Measurements from ENCODE around the gene NBEA.
"Not testable (repeated sequence)": the region's sequence is repeated elsewhere in the genome, so short reads cannot be mapped to it uniquely, and the experiment has no call there.

Gene NBEA

DNA sequence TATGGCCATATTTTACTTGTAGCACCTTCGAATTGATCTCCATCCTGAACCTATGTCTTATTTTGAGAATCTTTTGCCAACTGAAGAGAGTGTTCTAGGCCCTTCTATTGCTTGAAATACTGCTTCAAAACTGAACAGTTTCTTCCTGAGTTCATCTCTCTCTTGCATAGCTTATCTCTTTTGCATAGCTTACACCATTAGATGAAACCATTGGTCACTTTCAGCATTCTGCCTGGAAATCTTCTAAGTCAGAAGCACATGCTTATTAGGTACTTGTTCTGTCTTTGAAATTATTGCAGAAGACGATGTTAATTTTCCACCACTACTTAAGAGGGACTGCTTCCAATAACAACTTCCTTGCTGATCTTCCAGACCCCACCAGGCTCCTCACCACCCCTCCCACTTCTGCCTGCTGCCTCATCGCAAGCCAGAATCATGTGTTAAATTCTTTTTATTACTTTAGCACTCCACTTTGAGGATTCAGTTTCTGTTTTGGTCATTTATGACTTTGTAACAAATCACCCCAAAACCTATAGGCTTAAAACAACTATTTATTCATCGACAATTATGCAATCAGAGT lies 656.8 kb downstream of the NBEA start:
- no peak for DNase-seq

DNA sequence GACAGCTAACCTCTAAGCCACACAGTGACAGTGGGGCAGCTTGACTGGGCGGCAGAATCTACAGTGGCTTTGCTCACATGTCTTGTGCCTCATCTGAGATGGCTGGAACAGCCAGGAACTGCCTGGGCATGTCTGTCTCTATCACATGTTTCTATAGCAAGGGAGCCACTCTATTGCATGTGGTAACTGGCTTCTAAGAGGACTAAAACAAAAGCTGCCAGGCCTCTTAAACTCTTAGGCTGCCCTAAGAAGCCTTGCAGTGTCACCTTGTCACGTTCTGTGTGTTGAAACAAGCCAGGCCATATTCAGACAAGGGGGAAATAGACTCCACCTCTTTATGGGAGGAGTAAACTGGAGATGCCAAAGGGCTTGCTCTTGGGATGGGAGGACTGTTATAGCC lies 657.3 kb downstream of the NBEA start:
- no peak for DNase-seq

DNA sequence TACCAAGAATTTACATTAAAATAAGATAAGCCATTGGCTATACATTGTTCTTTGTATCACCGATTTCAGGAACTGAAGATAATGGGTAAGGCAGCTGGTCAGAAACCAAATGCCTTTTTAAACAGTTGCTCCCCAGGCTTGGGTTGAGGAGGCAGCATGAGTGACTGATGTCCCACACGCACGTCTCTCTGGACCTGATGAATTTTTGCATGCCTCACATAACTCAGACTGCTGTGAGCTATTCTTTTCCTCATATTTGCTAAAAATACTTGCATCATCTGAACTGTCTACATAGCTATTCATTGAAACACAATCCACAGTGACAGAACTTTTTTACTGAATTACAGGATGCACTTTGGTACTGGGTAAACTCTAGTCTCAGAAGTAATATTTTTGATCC lies 658.1 kb downstream of the NBEA start:
- DNase-seq: no peak

DNA sequence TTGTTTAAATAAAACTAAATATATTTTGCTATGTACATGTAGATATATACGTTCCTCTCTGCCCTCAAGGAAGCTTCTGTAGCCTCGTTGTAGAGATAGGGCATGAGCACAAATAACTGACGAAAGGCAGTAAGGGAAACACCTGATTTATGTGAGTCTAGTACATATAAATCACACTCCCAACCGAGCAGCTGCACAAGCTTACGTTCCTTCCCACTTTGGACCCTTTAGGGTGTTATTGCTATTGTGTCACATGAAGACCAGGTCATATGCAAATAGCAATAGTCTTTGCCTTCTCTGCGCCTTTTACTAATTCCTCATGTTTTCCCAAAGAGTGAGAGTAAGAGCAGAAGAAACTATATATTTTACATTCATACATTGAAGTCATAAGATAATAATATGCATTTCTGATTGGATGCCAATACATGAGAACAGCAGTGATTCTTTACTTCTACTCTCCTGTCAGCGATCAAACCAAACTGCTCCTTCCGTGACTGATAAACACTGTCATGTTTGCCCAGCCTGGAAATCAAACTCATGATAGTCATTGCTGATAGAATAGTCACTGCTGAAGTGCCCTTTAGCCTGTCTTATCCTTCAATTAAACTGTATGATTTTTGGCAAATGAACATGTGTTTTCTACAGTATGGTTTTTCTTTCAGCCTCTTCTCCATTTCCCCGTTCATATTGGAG lies 661.7 kb downstream of the NBEA start:
- no peak for DNase-seq

DNA sequence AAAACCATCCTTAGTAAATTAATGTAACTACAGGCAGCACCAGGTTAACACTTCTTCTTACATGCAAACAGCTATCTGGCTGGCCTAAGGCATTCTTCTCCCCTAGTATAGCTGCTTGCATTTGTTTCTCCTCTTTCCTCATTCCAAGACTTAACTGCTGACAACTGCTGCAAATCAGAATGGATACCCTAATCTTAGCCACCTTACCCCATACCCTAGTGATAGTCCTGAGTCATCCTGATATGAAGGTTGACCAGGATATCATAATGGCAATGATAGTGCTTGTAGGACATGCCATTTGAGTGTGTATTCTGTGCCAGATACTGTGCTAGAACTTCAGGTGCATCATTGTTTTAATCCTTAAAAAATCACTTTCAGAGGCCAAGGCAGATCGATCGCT lies 672.6 kb downstream of the NBEA start:
- no peak for DNase-seq

DNA sequence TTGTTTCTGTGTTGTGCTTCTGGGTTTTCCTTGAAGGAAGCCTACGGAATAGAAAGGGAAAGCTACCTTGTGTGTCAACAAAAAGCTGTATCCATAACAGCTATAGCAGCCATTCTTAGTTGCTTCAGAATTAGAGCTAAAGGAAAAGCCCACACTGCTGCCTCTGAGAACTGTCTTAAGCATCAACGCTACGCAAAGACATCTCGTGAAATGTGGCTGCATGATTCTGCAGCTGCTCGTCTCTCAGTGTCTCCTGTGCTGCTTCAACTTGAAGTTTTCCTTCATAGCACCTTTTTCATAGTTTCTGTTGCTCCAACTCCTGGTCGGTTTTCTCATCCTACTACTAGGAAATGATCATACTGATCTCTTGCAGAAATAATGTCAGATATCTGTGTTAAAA lies 675.4 kb downstream of the NBEA start:
- DNase-seq: no peak

DNA sequence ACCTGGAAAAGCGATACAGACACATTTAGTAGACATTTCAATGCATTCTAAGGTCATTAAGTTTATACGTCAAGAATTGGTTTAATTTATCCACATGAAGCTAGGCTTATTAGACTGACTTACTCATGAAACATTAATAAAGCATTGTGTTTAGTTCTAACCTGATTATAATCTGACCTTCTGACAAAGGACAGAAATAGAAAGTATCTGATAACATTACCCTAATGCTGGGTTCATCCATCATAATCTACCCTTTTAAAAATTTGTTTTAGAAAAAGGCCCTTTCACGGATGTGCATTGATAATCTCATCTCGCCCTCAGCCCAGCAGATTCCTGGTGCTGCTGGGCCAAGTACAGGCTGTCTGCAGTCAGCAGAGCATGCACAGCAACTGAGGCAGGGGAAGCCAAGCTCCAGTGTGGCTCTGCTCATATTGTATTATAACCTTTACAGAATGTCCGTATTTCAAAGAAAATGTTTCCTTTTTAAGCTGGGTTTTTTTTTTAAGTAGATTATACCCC lies 676.6 kb downstream of the NBEA start:
- DNase-seq: no peak

DNA sequence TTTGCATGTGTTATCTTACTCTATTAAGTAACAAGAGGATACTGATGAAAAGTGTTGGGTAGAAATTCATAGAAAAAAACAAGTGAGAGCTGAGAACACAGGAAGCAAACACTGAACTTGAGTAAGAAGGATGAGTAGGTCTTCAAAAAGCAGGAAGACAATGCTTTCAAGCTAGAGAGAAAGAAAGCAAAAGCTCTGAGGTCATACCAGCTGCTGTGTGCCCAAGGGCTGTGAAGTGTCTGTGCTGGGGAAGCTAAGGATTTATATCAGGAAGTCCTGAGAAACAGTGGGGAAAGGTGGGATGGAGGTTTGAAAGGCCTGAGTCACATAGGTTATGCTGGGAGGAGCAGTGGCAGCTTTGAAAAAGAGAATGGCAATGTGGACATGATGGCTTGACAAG lies 679.9 kb downstream of the NBEA start:
- no peak for DNase-seq

DNA sequence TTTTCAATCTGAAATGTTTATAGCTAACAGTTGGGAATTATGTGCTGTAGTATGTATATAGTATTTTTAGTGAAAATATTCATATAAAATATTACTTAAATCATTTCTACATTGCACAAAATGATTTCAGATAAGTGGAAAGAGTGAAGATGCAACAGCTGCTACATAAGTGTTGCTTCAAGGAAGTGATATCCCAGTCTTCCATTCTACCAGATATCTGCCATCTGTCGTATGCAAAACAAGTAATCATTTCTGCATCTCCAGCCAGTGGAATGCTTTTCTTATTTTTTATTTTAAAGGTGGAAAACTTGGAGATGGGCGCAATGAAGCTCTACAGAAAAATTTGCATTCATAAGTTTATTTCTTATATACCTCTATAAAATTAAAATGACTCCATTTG lies 687.0 kb downstream of the NBEA start:
- DNase-seq: no peak

DNA sequence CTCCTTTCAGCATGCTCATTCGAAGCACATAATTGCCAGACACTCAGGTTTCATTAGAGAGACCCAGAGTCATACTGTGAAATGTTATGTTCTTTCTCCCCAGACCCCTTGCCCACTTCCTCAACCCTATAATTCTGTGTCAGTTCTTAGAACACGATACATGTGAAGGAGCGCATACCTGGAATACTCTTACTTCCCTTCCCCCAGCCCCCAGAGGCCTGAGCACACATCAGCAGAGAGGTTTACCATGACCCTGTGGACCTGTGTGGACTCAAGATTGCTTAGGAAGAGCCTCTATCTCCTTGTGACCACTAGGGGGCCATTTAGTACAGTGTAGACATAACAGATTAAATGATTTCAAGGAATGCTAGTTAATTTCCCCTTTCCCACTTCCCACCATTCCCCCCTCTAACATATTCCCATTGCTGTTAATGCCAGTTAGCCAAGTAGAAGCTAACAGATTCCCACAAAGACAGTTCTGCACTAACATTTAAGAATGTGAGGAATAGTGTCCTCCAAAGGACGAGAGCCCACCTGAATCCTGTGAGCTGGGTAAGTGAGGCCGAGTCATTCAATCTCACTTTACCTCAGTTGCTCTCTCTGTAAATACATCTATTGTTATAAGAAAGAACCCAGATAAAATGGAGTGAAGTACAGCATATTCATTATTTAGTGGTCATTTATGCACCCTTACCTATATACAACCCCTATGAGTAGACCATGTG lies 688.6 kb downstream of the NBEA start:
- DNase-seq: no peak

DNA sequence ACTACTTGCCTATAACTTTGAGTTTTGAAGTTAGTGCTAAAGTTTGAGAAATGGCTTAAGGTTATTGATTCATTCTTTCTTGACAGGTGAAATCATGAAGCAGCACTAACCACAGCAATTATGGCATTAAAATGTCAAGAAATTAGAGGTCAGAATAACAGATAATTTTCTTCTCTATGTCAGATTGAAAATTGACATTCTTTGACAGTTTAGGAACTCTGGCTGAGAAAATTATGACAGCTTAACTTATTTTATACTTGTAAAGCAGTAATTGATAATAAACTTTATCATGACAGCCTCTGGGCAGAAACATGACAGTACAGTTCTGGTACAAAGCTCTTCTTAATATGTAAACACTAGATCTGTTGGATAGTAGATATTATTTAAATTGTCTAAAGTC lies 689.6 kb downstream of the NBEA start:
- no peak for DNase-seq

DNA sequence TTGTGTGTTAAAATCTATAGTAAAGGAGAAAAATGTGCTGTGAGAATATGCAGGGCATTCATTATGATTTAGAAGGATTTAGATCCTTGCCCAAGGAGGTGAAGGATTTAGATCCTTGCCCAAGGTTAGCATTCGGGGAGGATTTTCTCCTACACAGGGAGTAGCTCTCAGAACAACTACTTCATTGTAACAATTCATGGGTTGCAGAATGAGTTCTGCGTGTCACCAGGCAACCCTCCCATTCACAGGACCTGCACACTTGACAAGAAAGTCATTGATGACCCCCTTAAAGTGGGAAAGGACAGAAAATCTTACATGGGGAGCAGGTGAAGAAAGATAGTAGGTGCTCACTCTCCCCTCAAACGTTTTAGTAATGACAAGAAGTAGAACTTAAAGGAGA lies 701.6 kb downstream of the NBEA start:
- DNase-seq: no peak

DNA sequence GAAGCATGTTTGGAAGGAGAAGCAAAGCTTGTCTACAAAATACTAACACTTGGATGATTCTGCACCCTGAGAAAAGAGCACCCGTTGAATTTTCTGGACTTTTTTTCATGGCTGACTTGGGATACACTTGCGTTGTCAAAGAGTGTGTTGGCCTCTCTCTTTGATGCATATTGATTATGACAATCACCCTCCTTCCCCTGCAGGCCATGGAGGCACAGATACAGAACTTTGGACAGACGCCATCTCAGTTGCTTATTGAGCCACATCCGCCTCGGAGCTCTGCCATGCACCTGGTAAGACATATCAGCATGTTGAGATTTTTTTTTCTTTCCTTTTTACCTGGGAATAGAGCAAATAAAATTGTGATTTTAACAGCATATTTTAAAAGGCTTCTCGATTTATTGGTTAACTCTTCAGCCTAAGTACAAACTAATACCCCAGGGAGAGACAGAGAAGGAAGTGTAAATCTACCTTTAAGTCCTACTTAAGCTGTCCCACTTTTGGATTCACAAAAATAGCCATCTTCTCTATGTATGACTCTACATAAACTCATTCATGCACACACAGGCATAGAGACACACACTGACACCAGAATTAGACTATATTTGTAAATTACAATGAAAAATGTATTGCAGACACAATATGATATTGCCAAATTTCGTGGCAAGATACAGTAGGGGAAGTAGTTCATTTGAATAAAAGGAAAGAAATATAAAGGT lies 704.1 kb downstream of the NBEA start:
- peak in 1 of 2 experiments; percentile 22 for DNase-seq

DNA sequence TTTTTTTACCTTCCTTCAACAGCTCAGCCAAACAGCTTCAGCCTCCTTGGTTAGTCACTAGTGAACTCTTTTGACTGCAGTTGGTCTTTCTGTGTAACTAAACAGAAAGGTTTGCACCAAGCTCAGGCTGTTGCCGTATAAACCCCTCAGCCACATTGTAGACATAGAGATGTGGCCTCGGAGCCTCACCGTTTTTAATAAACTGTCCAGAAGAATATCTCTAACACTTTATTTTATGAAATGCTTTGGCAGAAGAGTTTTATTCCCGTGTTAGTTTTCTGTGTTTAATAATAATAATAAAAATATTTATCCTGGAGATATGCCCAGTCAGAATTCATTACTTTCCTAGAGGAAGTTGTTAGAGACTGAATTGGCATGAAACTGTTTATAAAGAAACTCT lies 706.1 kb downstream of the NBEA start:
- DNase-seq: no peak

DNA sequence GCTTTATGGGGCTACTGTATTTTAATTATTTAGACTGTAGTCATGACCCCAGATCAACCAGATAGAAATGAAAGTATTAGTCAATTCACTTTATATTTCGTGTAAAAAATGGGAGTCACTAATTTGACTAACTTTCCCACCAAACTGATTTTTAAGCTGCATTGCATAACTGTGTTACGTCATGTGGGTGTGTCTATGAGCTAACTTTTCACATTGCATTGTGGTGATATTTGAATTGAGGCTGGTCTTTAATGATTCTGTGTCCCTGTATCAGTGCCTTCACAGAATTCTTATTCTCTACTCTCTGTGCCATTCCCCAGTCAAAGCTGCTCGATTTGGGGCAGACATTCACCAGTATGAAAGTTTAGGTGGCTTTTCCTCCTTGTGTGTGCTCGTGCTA lies 707.1 kb downstream of the NBEA start:
- no peak for DNase-seq

DNA sequence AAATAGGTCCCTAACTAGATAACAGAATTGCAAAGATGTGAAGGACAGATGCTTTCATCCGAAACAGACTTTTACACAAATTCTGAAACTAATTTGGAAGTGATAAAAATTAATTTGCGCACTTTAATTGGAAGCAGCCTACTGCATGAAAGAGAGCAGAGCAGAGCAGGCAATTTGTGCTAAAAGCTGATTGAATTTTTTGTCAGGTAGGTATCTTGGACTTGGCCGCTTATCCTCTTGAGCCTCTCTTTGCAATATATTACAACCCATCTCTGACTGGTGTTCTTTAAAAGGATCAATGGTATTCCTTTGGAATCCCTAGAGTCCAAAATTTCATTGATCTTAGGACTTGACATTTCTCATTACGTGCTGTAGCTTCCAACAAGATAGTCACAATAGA lies 717.7 kb downstream of the NBEA start:
- DNase-seq: no peak

DNA sequence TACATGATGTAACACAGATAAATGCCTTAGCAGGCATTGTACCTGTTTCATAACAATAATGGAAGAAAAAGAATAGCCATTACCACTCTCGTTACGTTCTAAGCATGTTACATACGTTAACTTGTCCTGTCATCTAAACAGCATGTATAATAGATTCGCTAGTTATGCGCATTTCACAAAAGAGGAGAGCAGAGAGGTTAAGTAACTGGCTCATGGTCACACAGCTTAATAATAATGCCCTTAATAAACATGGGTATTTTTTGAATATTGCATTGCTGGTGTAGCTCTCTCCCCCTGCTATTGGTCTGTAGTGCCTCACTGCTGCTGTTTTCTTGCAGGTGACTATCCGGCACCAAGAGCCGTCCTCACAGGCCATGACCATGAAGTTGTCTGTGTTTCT lies 722.7 kb downstream of the NBEA start:
- no peak for DNase-seq

DNA sequence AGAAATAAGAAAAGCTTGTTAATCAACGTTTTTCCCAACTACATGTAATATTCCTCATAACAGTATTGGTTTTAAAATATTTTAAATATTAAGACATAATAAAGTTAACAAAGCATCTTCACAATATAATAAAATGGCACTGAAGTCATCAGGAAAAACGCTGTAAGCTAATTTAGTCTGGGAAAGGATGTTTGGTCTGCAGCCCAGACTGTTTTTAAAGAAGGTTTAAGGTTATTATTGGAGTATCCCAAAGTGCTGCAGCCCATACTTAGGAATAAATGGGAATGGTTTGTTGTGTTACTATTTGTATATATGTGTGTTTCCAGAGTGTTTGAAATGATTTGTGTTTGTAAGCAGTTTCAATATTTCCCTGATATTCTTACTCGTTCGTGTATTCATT lies 727.3 kb downstream of the NBEA start:
- DNase-seq: no peak

DNA sequence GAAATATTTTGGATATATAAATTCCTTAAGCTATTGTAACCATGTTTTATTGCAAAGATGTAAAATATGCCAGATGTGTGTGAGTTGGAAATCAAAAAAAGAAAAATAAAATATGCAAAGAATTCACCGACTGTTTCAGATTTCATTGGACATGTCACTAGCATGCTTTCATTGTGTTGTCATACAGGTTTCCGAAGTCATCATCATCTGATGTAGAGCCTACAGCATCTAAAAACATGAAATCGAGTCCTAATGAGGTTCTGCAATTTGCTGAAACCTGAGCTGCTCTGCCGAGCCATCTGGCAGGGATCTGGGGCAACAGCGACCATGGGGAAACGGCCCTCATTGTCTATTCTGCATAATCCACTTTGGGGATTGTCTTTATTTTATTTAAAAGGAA lies 730.5 kb downstream of the NBEA start:
- DNase-seq: no peak

DNA sequence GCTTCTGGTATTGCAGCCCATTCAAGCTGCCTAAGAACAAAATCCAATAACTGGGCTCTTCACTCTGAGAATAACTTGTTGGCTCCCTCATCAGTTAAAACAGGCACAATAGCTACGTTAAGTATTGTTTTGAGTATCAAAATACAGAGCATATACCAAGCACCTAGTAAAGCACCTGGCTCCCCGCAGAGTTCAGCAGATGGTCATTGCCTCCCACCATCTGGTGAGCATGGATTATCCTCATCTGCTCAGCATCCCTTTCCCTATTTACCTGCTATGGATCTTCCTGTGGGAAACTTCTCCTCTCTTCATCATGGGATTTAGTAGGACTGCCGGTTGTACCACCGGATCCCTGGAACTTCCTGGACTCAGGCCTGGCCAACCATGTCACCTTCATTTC lies 733.6 kb downstream of the NBEA start:
- DNase-seq: peak; percentile 47 to 71

DNA sequence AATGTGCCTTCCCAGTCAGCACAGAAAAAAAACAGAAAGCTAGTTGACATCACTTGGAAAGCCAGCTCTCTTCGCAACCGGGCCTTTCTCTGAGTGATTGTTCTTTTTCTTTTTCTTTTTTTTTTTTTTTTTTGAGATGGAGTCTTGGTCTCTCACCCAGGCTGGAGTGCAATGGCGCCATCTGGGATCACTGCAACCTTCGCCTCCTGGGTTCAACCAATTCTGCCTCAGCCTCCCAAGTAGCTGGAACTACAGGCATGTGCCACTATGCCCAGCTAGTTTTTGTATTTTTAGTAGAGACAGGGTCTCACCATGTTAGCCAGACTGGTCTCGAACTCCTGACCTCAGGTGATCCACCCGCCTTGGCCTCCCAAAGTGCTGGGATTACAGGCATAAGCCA lies 735.8 kb downstream of the NBEA start:
- DNase-seq: not testable (repeated sequence)

DNA sequence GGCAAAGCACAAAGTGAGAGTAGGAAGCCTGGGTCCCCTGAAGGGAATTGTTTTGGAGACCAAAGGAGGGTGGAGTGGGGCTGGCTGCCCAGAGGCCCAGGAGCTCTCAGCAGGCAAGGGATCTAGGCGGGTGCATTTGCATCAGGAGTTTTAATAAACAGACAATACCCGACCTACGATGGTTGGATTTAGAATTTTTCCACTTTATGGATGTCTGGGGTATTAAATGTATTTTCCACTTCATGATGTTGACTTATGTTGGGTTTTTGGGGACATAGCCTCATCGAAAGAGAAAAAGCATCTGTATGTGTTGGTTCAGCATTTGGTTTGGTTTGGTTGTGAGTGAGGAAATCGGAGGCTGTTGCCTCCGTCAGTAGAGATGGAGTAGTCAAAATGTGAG lies 739.6 kb downstream of the NBEA start:
- no peak for DNase-seq

DNA sequence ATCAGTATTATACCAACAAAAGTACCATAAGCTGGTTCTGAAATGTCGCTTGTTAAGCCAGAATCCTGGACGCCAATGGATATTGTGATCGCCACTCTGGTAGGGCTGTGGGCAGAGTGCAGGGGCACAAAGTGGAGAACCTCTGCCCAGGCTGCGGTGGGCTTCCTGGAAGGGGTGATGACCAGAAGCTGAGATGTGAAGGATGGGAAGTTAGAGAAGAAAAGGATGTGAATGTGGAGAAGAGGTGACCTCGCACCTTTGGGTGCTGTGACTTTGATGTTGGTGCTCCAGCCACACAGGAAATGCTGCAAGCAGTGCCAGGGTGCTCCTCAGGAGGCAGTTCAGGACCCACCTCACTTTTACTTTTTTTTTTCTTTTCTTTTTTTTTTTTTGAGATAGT lies 742.4 kb downstream of the NBEA start:
- no peak for DNase-seq

DNA sequence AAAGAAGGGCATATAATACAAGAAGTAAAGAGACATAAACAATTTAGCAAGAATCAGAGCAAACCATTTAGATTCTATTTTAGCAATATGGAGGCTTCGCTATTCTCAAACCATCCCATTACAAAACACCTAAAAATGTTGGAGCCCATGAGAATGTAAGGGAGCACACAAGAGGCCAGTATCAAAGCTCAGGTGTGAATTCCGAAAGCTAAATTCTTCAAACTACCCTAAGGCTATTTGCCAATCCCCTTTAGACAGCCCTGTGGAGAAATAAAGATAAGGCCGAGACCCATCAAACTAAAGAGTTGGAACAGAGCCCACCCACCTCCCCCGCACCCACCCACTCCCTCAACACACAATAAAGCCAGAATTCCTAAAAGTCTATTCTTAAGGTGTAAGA lies 745.3 kb downstream of the NBEA start:
- no peak for DNase-seq
